ENCODE data around the gene DALRD3.

DALRD3 gene

GRCh38 chr3:48974076-48974864 lies 44.1 kb downstream of the DALRD3 start:
- no peak for DNase-seq

- DNase-seq, result no peak
These were observed 47.8 kb downstream of the DALRD3 start for GRCh38 chr3:48970586-48970985.

- no peak for DNase-seq
These were observed 51.5 kb downstream of the DALRD3 start for GRCh38 chr3:48966876-48967361.

GRCh38 chr3:48966367-48966766 lies 52.0 kb downstream of the DALRD3 start:
- no peak for DNase-seq
